LHCN-M2 (cell line): ENCODE results near the gene TUBGCP6. TPM values are rescaled to one million over a fixed set of nuclear protein-coding genes. Genes with fewer than 3 reads are reported as not detected.
A peak's percentile ranks its signal among the peaks of the same experiment; 100 is the strongest.

ENCODE experiments used
- DNase-seq: peaks from one replicate; pipeline ENCODE4 v3.0.0-alpha.2; 2012; ENCODE audit warnings: low read depth
- total RNA-seq: library from RNA; depleted of rRNA; stranded (reverse); fragments of >200 nt; gene quantifications from 2 replicates; pipeline ENCODE4 v1.2.3, GENCODE V29; 2014

The TUBGCP6 gene
- total RNA-seq, 1 experiment from 2014 or later: 29.8 TPM

- no peak for DNase-seq
These were observed 17.1 kb downstream of the TUBGCP6 start for GRCh38 chr22:50227579-50228215.

GRCh38 chr22:50226875-50227165 lies 18.0 kb downstream of the TUBGCP6 start:
- no peak for DNase-seq

GRCh38 chr22:50226063-50226874 lies 18.6 kb downstream of the TUBGCP6 start:
- DNase-seq: no peak

GRCh38 chr22:50225200-50225969 lies 19.4 kb downstream of the TUBGCP6 start:
- DNase-seq: no peak

GRCh38 chr22:50224071-50224470 lies 20.8 kb downstream of the TUBGCP6 start:
- no peak for DNase-seq

- no peak for DNase-seq
These were observed 22.3 kb downstream of the TUBGCP6 start for GRCh38 chr22:50222508-50222907.

- DNase-seq: no peak
These were observed 23.2 kb downstream of the TUBGCP6 start for GRCh38 chr22:50221410-50222300.

- no peak for DNase-seq
These were observed 24.0 kb downstream of the TUBGCP6 start for GRCh38 chr22:50220603-50221409.

GRCh38 chr22:50219800-50220602 lies 24.8 kb downstream of the TUBGCP6 start:
- DNase-seq: no peak

- peak; percentile 57 for DNase-seq
These were observed 25.7 kb downstream of the TUBGCP6 start for GRCh38 chr22:50218996-50219727.

- no peak for DNase-seq
These were observed 26.4 kb downstream of the TUBGCP6 start for GRCh38 chr22:50218153-50218995.

- DNase-seq: no peak
These were observed 27.2 kb downstream of the TUBGCP6 start for GRCh38 chr22:50217543-50218152.

GRCh38 chr22:50216684-50217520 lies 27.9 kb downstream of the TUBGCP6 start:
- no peak for DNase-seq

- no peak for DNase-seq
These were observed 28.7 kb downstream of the TUBGCP6 start for GRCh38 chr22:50216055-50216683.

GRCh38 chr22:50215297-50216054 lies 29.3 kb downstream of the TUBGCP6 start:
- no peak for DNase-seq

- DNase-seq: no peak
These were observed 31.6 kb downstream of the TUBGCP6 start for GRCh38 chr22:50213263-50213662.
